CD4-positive, alpha-beta T cell treated with Interleukin-12 subunit alpha and Interleukin-12 subunit beta, for 1 hour (primary cell): Measurements from ENCODE around the gene ITGB6.
"Not testable (repeated sequence)": the region's sequence is repeated elsewhere in the genome, so short reads cannot be mapped to it uniquely, and the experiment has no call there.

ENCODE experiments used
- DNase-seq: peaks from one replicate; pipeline ENCODE4 v3.0.0-alpha.2; 2020

The ITGB6 gene

GRCh38 chr2:160180172-160180571 lies 19.9 kb downstream of the ITGB6 start:
- no peak for DNase-seq

- no peak for DNase-seq
These were observed 24.6 kb downstream of the ITGB6 start for GRCh38 chr2:160175169-160176134.

DNA sequence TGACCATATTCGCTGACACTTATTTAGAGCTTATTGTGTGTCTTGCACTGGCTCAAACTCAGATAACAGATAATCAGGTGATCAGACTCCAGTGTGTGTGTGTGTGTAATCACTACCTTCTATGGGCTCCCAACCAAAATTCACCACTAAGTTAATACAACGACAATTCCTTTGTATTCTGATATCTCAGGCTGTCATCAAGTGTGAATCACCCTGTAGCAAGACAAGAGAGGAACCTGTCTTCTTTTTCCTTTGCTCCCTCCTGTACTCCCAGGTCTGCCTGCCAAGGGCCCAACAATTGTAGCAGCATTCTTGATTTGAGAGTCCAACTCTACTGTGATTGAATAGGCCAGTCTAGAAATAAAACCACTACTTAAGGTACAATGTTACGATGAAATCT lies 25.8 kb downstream of the ITGB6 start:
- no peak for DNase-seq

DNA sequence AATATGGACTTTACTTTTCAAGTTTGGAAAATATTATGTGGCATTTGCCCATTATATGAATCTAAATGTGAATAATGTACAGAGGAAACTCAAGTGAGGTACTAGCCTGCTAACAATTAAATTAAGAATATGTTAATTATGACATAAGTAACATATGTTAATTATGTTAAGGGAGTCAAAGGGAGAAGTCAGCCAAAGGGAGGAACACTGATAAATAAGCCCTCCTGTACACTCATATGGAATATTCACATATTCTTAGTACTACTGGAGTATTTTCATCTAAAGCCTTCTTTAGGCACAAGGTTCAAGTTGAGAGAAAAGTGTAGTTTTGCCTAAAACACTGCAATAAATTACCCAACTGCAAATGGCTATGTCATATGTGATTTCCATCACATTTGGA lies 30.1 kb downstream of the ITGB6 start:
- no peak for DNase-seq

GRCh38 chr2:160169471-160169870 lies 30.6 kb downstream of the ITGB6 start:
- no peak for DNase-seq

DNA sequence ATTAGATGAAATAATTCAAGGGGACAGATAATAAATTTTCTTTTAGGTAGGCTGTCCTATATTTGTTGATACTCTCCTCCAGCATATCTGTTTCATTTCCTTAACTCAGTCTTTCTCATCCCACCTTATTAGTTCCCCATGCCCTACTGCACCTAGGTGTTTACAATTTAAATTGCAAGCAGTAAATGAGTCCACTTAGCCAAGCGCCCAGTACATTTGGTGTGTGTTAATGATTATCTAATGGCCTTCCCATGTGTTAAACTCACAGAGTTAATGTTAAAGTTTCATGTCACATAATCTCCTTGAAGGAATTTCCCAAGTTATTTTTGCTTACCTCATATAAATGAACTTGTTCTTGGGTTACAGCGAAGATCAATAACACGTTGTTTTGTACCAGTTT lies 31.2 kb downstream of the ITGB6 start:
- no peak for DNase-seq

- no peak for DNase-seq
These were observed 32.9 kb downstream of the ITGB6 start for GRCh38 chr2:160167089-160167740.

GRCh38 chr2:160165996-160166395 lies 34.1 kb downstream of the ITGB6 start:
- DNase-seq = no peak

DNA sequence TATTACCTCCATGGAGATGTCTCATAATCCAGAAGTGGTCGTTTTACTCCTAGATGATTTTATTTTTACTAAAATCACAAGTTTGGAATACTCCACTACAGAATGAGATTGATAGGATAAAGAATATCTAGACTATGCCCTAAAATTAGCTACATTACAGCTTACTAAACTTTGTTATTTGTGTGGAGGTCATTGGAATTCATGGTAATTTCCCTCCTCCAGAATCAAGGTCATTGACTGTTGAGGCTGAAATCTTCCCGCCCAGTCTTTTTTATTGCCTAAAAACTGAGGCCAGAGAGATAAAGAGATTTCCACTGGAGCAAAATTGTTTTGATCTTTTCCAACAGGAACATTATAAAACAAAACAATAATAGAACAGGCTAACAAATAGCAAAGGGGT lies 35.0 kb downstream of the ITGB6 start:
- DNase-seq = no peak

- DNase-seq = no peak
These were observed 41.9 kb downstream of the ITGB6 start for GRCh38 chr2:160157861-160158829.

DNA sequence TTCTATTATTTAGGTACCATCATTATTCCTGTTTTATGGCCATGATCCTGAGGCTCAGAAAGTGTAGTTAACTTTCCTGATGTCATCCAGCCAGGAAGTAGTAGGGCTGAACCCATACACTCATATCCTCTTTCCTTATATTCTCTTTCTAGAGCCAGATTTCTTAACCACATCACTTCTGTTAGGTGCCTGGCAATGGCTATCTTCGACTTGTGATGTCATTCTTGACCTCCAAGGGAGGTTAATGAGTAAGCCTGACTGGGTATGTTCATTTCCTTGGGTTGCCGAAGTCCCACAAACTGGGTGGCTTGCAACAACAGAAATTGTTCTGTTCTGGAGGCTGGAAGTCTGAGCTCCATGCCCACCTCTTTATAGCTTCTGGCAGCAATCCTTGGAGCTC lies 43.4 kb downstream of the ITGB6 start:
- DNase-seq = no peak

DNA sequence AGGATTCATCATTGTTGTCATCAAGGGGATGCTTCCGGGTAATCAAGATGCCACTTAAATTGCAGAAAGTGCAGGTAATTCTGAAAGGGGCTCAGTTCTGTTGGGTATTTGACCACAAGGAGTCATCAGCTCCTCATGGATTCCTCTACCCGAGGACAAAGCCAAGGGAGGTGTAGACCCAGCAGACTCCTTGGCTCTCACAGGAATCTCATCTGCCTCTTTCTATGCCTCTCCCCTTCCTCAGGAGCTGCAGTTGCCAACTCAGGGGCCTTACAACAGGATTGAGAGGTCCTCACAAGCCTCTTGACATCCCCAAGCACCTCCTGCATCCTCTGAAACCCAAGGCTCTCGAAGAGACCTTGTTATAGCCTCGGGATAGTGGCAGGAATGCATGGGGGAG lies 44.0 kb downstream of the ITGB6 start:
- no peak for DNase-seq

DNA sequence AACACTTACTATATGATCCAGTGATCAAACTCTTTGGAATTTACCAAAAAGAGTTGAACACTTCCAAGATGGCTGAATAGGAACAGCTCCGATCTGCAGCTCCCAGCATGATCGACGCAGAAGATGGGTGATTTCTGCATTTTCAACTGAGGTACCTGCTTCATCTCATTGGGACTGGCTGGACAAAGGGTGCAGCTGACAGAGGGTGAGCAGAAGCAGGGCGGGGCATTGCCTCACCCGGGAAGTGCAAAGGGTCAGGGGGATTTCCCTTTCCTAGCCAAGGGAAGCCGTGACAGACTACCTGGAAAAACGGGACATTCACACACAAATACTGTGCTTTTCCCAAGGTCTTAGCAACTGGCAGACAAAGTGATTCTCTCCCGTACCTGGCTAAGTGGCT lies 51.7 kb downstream of the ITGB6 start:
- DNase-seq = not testable (repeated sequence)

DNA sequence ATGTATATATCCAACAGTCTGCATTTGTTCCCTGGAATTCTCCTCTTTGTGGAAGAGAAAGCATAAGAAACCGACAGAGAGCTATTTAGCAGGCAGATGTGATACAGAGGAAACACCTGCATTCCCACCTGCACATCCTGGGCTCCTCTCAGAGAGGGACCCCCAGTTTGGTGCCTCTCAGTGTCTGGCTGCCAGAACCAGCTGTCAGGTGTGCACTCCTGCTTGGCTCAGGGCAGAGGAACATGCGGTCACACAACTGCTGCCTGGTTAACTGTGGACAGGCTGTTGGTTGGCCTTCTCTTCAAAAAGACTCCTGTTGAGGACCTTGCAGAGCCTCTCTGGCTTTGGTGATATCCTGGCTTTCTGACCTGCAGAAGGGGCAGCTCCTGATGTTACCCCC lies 54.6 kb downstream of the ITGB6 start:
- no peak for DNase-seq

DNA sequence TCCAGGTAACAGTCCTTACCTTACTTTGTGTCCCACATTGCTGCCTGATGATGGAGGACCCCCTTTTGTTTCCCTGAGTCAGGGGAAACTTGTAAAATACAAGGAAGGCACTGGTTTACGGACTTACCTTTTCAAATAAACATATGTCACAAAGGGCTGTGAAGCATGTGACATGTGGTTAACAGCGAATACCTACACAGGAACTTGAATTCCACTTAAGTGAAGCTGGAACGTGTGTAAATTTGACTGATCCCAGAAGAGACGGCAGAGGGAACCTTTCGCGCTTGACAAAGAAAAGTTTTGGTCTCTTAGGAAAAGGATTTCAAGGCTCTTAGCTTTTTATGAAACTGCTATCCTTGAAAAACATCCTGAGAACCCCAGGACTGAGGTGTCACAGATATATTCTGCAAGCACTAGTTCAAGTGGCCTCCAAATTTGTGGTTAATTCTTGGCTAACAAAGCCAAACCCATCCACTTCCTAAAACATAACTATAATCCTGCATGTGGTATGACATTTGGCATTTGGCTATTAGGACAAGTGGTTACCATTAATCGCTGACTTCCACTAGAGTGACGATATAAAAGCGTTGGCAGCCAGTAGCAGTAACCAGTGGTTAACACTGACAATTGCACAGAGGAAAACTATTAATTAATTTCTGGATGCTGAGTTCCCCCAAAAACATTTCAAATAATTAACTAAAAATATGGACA lies 55.6 kb downstream of the ITGB6 start:
- no peak for DNase-seq

DNA sequence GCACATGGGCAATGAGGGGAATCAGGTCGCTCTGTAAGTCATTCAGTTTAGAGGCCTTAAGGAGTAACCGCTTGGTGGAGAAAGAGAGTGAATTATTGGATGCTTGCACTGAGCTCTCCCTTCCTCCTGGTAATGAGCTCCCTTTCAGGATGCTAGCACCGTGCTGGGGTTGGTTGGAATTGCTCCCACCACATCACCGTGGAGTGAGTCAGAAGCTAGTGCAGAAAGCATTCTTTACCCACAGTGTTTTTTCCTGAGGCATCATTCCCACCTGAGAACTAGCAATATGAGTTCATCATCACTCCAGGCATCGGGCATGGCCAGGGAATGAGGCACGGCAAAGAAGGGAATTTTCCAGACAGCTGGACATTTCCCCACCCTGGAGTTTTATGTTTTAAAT lies 57.6 kb downstream of the ITGB6 start:
- DNase-seq = no peak

- no peak for DNase-seq
These were observed 58.2 kb downstream of the ITGB6 start for GRCh38 chr2:160141912-160142311.

DNA sequence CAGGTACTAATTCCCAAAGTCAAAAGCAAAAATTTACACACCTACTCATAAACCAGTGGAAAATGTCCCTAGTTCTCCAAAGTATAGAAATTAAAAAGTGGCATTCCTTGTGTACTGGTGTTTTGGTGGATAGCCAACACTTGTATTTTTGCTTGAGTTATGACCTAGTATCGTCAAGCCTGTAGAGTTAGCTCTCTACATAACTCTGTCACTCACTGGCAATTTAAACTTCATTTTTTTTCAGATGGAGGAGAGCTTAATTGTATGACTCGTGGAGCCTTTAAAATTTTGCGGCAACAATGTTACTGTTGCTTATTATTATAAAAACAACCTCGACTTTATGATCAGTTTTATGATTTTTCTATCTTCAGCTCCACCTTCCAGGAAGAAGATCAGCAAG lies 58.7 kb downstream of the ITGB6 start:
- DNase-seq = no peak

DNA sequence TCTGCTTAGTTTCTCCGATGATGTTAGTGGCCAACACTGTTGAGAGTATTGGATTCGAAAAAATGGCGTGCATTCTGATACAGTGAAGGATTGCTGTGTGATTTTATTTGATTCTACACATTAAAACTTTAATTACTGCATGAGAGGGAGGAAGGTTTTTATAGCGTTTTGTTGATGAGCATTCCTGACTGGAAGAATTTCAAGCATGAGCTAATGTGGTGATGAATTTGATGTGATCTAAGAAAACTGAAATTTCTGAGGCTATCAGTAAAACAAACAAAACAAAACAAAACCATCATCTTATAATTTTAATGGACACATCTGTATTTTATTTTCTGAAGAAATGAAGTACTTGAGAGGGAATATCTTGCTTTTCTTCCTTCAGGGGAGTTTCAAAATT lies 59.6 kb downstream of the ITGB6 start:
- DNase-seq = no peak

DNA sequence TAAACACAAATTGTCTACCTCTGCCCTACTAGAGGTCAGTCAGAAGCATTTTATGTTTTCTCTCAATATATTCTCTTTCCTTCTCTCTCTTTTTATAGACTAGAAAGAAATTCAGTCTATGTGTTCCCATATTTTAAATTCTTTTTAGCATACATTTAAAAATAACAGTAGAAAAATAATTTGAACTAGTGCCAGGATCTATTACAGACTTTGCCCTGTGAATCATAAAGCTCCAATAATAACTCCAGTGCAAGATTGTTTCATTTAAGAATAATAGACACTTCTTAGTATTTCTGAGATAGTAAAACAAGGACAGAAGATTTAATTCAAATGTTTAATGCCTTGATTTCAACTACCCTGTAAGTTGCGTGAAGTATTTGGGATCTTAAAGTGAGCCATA lies 60.1 kb downstream of the ITGB6 start:
- DNase-seq = no peak

DNA sequence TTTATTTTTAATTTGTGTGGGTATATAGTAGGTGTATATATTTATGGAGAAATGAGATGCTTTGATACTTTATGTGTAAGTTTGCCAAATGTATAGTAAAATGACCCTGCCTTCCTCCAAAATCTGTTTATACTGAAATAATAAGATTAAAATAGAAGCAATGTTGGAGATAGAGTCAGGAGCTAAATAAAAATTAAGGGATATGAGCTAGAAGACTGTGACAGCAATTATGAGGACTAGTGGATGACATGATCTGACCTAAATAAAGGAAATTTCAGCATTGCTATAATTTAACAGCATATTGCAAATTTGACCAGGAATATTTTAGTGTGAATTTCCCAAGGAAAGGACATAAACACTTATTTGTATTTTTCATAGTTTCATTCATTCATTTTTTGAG lies 60.7 kb downstream of the ITGB6 start:
- no peak for DNase-seq

DNA sequence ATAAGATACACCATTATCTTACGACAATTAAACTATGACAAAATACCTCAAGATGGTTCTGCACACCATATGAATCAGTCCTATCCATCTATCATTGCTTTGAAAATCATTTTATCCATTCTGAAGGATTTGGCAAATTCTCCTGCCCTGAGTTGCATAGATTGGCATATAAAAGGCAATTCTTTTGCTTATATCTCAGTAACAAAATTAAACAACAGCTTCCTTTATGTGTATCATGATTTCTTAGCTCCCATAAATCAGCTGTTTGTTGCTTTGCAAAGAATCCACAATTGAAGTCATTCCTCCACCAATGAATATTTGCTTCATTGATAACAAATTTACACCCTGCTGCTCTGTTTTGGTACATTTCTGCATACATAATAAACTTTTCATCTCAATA lies 61.7 kb downstream of the ITGB6 start:
- DNase-seq = no peak

- DNase-seq = no peak
These were observed 62.6 kb downstream of the ITGB6 start for GRCh38 chr2:160137464-160137863.
